Measurements from ENCODE around the gene UBE2J2.
A peak's percentile ranks its signal among the peaks of the same experiment; 100 is the strongest.
"Not testable (repeated sequence)": the region's sequence is repeated elsewhere in the genome, so short reads cannot be mapped to it uniquely, and the experiment has no call there.

UBE2J2 gene

DNA sequence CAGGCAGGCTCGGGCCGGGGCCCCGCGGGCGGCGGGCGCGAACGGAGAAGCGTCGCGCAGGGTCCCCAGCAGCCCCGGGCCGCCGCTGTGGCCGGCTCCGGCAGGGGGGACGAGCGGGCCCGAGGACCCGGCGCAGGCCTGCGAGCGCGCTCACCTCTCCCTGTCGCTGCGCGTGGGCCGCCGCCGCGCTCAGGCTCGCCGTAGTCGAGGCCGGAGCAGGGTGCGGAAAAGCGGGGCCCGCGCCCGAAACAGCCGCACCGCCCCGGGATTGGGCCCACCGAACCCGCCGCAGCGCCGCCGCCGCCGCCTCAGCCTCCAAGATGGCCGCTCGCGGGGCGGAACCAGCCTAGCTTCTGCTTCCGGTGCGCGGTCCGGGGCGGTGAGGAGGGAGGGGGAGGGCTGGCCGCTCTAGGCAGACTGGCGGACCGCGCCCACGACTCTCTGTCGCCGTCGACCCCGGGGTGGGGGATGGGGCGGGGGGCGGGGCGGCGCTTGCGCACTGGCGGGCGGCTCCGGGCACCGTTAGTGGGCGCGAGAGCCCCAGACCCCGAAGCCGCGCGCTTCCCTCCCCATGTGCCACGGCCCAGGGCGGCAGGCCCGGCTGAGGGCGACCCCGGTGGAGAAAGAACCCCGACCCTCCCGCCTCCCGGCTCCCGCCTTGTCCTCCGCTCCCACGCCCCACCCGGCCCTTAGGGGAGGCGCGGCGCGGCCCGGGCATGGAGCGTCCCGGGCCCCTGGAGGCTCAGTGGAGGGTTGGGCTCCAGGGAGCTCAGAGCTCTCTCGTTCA is at the start of gene UBE2J2:
Gene UBE2J2 (minus strand): TSS at position 343 of the 787 bp plus-strand sequence. CDS start 5,862 bp downstream, outside the sequence.
- peak; percentile 47 for DNase-seq (ENCODE audit: low read depth, low spot score)

DNA sequence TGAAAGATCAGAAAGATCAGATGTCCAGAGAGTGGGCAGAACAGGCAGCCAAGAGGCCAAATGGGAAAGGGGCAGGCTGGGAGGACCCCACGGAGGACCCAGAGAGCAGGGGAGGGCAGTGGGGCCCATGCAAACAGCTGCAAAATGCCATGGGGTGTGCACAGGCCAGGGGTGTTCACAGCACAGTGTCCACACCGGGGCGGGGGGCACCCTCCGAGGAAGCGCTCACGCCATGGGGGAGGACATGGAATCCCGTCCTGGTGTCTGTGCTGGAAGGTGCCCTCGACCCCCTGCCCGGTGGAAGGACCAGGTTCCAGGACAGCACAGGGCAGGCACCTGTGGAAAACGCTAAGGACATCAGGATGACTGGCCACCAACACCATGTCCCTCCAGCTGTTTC is 49.3 kb upstream of the UBE2J2 start:
- no peak for DNase-seq (ENCODE audit: low read depth, low spot score)

DNA sequence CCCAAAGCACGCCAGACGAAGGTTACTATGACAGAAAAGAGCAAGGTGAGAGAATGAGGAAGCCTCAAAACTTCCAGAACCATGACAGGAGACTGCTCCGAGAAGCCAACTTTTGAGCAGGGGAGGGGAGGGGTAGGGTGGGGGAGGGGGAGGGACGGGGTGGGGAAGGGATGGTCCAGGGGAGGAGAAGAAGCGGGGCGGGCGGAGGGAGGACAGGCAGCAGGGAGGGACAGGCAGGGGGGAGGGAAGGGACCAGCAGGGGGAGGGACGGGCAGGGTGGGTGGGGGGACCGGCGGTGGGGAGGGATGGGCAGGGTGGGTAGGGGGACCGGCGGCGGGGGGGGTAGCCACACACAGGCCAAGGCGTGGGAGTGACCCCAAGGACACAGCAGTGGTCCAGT is 48.8 kb upstream of the UBE2J2 start:
- no peak for DNase-seq (ENCODE audit: low read depth, low spot score)

DNA sequence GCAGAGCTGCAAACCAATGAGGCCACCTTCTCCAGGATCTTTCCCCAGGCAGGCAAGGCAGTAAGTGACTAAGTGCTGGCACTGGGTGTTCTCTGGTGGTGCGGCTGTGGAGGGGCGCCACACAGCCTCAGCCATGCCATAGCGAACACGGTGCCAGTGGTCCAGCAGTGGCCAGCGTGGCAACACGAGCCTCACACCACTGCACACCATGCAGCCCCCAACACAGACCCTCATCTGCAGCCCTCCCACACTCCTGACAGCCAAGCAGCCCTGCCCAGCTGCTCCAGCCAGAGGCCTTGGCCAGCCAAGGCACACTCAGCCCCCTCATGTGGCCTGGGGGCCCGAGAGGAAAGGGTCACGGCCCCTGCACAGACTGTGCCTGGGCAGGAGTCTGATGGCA is 47.8 kb upstream of the UBE2J2 start:
- DNase-seq (ENCODE audit: low read depth, low spot score): no peak

DNA sequence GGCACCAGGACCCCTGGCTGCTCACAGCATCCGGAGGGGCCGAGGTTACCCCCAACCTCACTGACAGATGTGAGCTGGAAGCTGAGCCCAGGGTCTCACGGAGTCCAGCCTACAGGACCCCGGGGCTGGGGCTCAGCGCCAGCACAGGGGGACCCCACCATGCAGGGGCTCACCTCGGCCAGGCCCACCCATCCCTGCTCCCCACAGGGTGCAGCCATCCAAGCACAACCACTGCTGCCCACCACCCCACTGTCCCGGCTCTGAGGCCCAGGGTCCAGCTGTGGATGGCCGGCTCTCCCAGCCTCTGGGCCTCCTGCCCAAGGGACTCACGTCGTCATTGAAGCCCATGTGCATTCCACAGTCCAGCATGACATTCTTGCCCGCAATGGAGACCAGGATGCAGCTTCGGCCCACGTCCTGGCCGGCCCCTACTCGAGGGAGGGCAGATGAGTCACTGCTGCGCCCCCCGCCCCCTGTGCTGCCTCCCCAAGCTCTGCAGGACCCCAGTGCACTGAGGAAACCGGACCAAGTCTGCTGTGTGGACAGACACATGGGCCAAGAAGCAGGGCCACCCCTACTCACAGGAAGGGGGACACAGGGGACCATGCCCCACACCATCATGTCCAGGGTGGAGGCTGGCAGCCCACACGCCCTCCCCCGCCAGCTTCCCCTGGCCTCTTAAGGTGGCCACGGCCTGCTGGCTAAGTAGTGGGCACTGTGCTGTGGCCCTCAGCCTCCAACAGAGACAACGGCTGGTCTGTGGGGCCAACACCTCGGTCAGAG is 47.2 kb upstream of the UBE2J2 start:
- DNase-seq (ENCODE audit: low read depth, low spot score): no peak

DNA sequence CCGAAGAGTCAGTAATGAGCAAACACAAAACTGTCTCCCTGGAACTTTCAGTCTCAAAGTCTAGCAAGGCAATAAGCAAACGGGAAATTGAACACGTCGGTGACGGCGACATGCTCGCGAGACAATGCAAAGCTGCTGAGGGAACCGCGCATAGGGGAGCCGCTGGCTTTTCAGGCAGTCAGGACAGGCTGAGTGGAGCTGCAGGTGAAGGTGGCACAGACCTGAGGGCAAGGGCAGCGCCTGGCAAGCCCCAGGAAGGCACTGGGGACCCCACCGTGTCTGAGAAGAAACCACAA is 45.9 kb upstream of the UBE2J2 start:
- DNase-seq (ENCODE audit: low read depth, low spot score): no peak

DNA sequence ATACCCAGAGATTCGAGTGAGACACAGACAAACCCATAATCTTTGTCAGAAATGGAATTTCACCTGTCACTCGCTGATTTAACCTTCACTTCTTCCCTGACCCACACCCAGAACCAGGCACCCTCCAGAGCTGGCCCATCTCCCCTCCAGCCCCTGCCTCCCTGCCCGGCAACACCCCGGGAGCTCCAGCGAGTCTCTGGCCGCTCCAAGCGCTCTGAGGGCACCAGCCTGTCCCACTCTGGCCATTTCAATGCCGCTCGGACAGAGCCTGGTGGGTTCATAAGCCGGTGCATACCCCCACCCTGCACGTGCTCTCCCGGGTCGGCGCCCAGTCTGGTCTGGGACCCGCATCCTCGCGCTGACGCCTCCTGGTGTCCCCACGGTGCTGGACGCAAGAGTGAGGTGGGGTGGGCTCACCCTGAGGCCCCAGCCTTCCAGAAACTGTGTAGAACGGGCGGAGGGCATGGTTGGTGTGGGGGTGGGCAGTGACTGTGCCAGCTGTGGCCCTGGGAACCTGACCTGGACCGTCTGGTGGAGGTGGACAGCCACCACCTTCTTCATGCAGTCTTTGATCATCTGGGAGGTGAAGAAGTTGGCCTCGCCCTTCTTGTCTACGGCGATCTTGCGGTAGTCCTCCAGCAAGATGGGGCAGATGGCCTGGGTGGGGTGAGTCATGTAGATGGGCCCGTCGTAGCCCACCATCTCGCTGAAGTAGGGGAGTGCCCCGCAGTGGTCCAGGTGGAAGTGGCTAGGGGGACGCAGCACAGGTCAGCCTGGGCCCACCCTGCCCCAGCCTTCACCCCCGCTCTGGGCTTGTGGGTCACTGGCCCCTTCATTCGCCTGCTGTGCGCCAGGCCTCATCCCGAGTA is 45.4 kb upstream of the UBE2J2 start:
- no peak for DNase-seq (ENCODE audit: low read depth, low spot score)

DNA sequence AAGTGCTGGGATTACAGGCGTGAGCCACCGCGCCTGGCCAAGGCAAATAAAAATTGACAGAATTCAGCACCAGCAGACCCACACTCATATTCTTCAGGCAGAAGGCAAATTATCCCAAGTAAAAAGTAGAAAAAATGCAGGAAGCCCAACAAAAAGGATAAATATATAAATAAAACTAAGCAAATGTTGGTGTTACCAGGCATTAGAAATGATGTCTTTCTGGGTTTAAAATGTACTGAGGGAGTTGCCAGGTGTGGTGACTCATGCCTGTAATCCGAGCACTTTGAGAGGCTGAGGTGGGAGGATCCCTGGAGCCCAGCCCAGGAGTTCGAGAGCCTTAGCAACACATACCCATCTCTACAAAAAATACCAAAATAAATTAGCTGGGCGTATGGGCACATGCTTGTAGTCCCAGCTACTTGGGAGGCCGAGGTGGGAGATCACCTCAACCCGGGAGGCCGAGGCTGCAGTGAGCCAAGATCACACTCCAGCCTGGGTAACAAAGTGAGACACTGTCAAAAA is 44.5 kb upstream of the UBE2J2 start:
- peak; percentile 58 for DNase-seq (ENCODE audit: low read depth, low spot score)

DNA sequence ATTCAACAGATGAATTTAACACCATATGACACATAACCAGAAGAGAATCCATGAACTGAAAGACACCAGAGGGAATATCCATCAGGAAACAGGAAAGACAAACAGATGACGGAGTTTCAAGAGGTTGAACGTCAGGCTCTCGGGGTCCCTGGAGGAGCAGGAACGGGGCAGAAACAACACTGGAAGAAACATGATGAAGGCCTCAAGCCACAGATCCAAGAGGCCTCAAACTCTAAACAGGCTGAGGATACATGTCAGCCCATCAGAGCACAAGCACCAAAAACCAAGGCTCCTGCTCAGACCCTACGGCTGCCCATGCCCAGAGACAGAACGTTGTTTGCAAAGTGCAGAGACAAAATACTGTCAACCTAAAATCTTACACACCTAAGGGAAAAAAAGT is 43.8 kb upstream of the UBE2J2 start:
- DNase-seq (ENCODE audit: low read depth, low spot score): no peak

DNA sequence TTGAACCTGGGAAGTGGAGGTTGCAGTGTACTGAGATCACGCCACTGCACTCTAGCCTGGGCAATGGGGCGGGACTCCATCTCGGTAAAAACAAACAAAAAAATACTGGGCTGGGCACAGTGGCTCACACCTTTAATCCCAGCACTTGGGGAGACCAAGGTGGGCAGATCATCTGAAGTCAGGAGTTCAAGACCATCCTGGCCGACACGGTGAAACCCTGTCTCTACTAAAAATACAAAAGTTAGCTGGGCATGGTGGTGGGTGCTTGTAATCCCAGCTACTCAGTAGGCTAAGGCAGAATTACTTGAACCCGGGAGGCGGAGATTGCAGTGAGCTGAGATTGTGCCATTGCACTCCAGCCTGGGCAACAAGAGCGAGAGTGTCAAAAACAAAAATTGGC is 42.5 kb upstream of the UBE2J2 start:
- not testable (repeated sequence) for DNase-seq (ENCODE audit: low read depth, low spot score)

DNA sequence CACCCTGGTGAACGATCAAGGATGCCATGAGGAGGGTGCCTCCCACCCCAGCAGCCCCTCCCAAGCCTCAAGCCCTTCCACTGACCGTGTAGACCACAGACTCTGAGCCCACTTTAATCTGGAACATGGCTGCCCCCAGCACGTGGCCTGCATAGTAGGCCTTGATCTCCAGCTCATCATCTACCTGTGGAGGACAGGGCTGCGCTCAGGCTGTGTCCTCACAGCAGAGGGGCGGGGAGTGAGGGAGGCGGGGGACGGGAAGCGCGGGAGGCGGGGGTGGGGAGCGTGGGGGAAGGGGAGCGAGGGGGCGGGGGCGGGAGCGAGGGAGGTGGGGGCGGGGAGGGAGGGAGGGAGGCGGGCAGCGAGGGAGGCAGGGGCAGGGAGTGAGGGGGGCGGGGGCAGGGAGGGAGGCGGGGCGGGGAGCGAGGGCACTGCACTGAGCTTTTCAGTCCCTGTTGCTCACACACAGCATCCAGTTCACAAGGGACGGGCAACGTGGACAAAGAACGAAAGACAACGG is 41.8 kb upstream of the UBE2J2 start:
- no peak for DNase-seq (ENCODE audit: low read depth, low spot score)

DNA sequence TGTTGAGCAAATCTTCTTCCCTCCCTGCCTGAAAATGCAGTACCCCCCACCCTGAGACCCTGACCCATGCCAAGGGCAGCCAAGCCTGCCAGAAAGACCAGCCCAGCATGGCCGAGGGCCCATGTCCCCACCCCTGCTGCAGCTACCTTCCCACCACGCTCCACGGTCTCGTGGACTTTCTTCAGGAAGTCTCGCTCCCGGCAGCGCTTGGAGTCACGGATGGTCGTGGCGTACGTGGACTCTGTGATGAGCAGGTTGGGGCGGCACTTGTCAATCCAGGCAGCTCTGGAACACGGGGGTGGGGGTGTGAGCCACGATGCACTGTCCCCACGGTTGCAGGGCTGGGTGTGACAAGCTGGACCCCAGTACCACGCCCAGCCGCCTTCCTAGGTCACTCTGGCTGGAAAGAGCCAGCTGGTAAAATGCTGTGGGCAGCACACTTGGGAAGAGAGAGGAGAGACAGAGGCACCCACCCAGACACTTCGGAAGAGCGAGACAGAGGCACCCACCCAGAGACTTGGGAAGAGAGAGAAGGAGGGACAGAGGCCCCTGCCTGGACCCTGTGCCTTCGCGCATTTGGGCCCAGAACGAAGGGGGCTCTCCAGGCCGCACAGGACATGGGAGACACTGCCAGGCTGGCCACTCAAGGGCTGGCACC is 41.2 kb upstream of the UBE2J2 start:
- no peak for DNase-seq (ENCODE audit: low read depth, low spot score)

DNA sequence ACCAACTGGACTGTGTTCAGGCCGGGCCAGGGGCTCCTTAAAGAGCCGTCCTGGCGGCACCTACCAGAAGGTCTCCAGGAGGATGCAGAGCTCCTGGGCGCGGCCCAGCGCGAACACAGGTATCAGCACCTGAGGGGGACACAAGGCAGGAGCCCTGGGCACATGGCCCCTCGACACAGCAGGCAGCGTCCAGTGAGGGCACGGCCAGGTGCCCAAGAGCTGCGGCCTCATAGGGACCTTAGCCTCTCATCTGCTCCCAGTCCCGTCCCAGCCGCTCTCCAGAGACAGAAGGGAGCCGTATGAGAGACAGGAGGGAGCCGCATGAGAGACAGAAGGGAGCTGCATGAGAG is 40.6 kb upstream of the UBE2J2 start:
- no peak for DNase-seq (ENCODE audit: low read depth, low spot score)

DNA sequence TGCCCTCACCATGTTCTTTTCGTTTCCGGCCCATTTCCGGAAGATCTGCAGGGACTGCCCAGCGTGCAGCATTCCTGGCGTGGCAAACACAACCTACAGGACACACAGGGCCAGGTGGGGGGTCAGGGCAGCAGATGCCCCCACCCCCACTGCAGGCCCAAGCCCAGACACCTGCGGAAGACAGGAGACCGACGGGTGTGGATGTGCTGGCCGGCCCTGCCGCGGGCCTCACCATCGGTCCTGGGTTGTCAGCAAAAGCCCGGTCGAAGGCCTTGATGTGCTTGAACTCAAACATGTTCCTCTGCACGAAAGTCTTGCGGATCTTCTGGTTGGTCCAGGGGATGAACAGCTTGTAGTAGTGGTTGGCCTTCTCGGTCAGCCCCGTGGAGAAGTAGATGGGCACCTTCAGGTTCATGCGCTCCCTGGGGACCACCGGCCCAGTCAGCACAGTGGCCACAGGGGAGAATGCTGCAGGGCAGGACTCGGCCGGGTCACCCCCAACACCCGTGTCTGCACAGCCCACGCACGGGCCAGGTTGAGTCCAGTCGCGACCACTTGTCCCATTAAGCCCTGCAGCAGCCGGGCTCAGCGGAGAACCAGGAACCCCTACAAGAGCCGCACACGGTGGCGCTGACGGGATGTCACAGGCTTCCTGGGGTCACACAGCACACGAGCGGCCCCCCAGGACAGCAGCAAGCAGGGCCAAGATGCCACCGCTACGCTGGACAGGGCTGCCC is 40.0 kb upstream of the UBE2J2 start:
- no peak for DNase-seq (ENCODE audit: low read depth, low spot score)

DNA sequence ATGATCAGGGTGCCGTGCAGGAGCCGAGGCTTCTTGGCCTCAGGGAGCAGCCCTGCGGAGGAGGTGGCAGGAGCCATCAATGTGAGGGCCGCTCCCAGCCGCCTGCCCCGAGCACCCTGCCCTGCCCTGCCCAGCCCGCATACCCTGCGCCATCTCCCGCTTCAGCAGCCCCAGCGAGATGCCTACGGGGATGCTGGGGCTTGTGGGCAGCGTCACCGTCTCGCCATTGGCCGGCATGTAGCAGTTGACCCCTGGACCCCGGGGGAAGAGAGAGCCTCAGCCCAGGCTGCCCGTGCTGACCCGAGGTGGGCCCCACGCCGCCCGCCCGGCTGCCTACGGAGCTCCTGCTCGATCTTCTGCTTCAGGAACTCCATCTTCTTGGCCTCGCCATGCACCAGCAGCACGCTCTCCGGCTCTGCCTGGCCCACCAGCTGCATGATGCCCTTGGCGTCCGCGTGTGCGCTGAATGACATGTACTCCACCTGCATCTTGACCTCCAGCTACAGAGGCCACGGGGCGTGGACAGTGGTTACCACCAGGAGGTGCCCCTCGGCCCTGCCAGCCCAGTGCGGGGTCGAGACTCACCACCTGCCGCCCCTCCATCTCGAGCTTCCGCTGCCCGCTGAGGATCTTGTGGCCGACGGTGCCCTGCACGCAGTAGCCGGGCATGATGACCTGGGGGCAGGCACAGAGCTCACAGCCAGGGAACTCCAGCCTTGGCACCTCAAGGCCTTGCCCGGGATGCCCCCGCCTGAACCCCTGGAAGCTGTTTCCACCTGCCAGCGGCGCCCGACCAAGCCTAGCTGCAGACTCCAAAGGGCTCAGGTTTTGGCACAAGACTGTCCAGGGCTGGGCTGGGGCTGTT is 39.0 kb upstream of the UBE2J2 start:
- no peak for DNase-seq (ENCODE audit: low read depth, low spot score)

DNA sequence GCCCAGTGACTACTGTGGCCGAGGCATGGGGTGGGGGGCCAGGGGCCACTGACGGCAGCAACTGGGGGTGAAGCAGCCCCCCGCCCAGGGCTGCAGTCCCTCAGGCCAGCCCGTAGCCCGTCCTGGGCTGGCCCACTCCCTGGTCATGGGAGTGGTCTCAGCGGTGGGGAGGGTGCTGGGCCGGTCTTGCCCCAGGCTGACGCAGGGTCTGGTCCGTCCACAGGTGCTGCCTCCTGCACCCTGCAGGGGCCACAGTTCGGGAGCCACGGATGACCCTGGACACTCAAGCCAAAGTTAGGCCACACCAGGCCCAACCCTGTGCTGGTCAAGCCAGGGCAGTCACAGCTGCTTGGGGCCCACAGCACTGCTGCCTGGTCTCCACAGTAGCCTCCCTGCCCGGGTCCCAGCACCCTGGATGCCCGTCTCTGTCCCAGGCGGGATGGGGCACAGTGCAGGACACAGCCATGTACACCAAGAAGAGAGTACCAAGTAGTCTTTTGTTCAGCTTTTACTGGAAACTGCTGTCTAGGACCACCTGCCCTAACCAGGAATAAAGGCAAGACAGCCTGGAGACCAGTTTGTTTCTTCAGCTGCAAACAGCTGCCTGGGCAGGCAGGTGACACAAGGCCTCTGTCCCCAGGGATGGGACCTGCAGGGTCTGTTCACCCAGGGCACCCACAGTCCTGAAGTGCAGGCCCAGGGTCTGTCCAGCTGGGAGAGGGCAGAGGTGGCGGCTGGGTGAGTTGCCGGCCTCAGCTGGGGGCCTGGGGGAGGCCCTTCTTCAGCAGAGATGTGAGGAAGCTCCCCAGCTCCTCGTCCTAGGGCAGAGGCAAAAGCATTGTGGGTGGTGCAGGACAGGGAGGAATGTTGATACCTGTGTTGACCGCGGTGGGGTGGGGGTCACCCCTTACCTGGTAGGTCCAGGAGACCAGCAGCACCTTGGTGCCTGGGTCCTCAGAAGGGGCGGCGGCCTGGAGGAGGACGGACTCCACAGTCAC is 37.8 kb upstream of the UBE2J2 start:
- no peak for DNase-seq (ENCODE audit: low read depth, low spot score)

DNA sequence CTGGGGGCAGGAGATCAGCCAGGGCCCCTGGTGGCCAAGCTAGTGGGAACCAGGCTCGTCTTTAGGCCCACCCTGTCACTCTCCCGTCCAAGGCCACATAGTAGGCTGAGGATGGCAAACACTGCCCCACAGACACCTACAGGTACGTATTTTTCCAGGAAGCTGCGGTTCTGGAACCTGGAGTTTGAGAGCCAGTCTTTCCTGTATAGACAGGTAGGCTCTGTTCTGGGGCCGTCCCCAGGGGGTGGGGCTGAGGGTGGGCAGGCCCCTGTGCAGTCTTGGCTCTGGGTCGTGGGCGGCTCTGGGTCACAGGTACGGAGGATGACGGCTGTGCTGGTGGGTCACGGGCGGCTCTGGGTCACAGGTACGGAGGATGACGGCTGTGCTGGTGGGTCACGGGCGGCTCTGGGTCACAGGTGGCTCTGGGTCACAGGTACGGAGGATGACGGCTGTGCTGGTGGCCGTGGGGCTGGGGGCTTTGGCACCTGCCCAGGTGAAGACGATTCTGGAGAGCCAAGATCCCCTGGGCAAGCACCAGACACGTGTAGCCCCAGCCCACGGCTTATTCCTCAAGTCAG is 36.9 kb upstream of the UBE2J2 start:
- DNase-seq (ENCODE audit: low read depth, low spot score): no peak

DNA sequence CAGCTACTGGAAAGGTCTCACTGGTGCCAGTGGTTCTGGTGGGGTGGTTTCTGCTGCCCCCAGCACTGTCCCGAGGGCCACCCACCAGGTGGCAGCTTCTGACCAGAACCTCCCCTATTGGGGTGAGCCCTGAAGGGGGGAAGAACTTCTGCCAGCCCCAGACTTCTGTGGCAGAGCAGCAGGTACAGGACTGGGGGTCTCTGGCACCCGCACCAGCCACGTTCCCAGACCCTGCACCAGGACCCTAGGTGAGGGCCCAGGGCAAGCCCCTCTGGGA is 36.4 kb upstream of the UBE2J2 start:
- DNase-seq (ENCODE audit: low read depth, low spot score): no peak

Data from brain pericyte (primary cell).